ENCODE results near the gene THYN1.

GRCh38 chr11:134260983-134261382 lies 7.8 kb upstream of the THYN1 start:
- TF ChIP-seq, protein P1, sequence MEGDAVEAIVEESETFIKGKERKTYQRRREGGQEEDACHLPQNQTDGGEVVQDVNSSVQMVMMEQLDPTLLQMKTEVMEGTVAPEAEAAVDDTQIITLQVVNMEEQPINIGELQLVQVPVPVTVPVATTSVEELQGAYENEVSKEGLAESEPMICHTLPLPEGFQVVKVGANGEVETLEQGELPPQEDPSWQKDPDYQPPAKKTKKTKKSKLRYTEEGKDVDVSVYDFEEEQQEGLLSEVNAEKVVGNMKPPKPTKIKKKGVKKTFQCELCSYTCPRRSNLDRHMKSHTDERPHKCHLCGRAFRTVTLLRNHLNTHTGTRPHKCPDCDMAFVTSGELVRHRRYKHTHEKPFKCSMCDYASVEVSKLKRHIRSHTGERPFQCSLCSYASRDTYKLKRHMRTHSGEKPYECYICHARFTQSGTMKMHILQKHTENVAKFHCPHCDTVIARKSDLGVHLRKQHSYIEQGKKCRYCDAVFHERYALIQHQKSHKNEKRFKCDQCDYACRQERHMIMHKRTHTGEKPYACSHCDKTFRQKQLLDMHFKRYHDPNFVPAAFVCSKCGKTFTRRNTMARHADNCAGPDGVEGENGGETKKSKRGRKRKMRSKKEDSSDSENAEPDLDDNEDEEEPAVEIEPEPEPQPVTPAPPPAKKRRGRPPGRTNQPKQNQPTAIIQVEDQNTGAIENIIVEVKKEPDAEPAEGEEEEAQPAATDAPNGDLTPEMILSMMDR (IDR thresholded peaks at IDR 0.05; ENCODE audit: low read depth, low read length) = no peak
- no peak for TF ChIP-seq EZH2phosphoT487 (IDR thresholded peaks at IDR 0.05; ENCODE audit: low read depth)
